Activated gamma-delta T cell (primary cell): Measurements from ENCODE around the gene LEMD2.

Source experiments
- DNase-seq: peaks from one replicate; lab custom pipeline; 2025; lab: John Stamatoyannopoulos, UW

The LEMD2 gene

GRCh38 chr6:33738153-33738552 is 50.8 kb downstream of the LEMD2 start:
- no peak for DNase-seq

GRCh38 chr6:33737267-33738026 is 51.5 kb downstream of the LEMD2 start:
- DNase-seq: no peak

GRCh38 chr6:33735216-33735615 is 53.7 kb downstream of the LEMD2 start:
- DNase-seq: no peak

- DNase-seq: no peak
Measured at GRCh38 chr6:33733709-33734007, 55.3 kb downstream of the LEMD2 start.

- DNase-seq: no peak
Measured at GRCh38 chr6:33732817-33733708, 55.9 kb downstream of the LEMD2 start.

- no peak for DNase-seq
Measured at GRCh38 chr6:33732385-33732784, 56.5 kb downstream of the LEMD2 start.

GRCh38 chr6:33731751-33732282 is 57.1 kb downstream of the LEMD2 start:
- no peak for DNase-seq

- no peak for DNase-seq
Measured at GRCh38 chr6:33731035-33731434, 57.9 kb downstream of the LEMD2 start.

- DNase-seq: no peak
Measured at GRCh38 chr6:33730611-33731010, 58.3 kb downstream of the LEMD2 start.

GRCh38 chr6:33729059-33729458 is 59.9 kb downstream of the LEMD2 start:
- DNase-seq: no peak

GRCh38 chr6:33728438-33728837 is 60.5 kb downstream of the LEMD2 start:
- no peak for DNase-seq

- DNase-seq: no peak
Measured at GRCh38 chr6:33727932-33728331, 61.0 kb downstream of the LEMD2 start.

- DNase-seq: no peak
Measured at GRCh38 chr6:33727126-33727525, 61.8 kb downstream of the LEMD2 start.

- no peak for DNase-seq
Measured at GRCh38 chr6:33726696-33727095, 62.2 kb downstream of the LEMD2 start.

- no peak for DNase-seq
Measured at GRCh38 chr6:33725891-33726673, 62.8 kb downstream of the LEMD2 start.

GRCh38 chr6:33725222-33725621 is 63.7 kb downstream of the LEMD2 start:
- DNase-seq: no peak

- DNase-seq: no peak
Measured at GRCh38 chr6:33724102-33725023, 64.6 kb downstream of the LEMD2 start.

GRCh38 chr6:33723371-33724085 is 65.4 kb downstream of the LEMD2 start:
- no peak for DNase-seq

- DNase-seq: no peak
Measured at GRCh38 chr6:33722103-33722623, 66.8 kb downstream of the LEMD2 start.

- no peak for DNase-seq
Measured at GRCh38 chr6:33721508-33721907, 67.4 kb downstream of the LEMD2 start.
